Measurements from ENCODE around the gene NCOA1.
"Not testable (repeated sequence)": the region's sequence is repeated elsewhere in the genome, so short reads cannot be mapped to it uniquely, and the experiment has no call there.

NCOA1 gene

GRCh38 chr2:24542269-24542872 is 51.3 kb downstream of the NCOA1 start:
- DNase-seq, result no peak

- no peak for DNase-seq
Measured at GRCh38 chr2:24543252-24543651, 52.2 kb downstream of the NCOA1 start.

GRCh38 chr2:24544456-24545115 is 53.5 kb downstream of the NCOA1 start:
- DNase-seq, result no peak

- DNase-seq, result no peak
Measured at GRCh38 chr2:24546669-24547068, 55.6 kb downstream of the NCOA1 start.

- DNase-seq, result no peak
Measured at GRCh38 chr2:24548058-24548457, 57.0 kb downstream of the NCOA1 start.

GRCh38 chr2:24550301-24550700 is 59.2 kb downstream of the NCOA1 start:
- not testable (repeated sequence) for DNase-seq

- DNase-seq, result no peak
Measured at GRCh38 chr2:24551016-24551415, 60.0 kb downstream of the NCOA1 start.

- DNase-seq, result no peak
Measured at GRCh38 chr2:24552836-24553235, 61.8 kb downstream of the NCOA1 start.

- no peak for DNase-seq
Measured at GRCh38 chr2:24558781-24559472, 67.9 kb downstream of the NCOA1 start.

- DNase-seq, result no peak
Measured at GRCh38 chr2:24559473-24560113, 68.5 kb downstream of the NCOA1 start.

GRCh38 chr2:24565537-24565936 is 74.5 kb downstream of the NCOA1 start:
- DNase-seq, result no peak

GRCh38 chr2:24566209-24566608 is 75.2 kb downstream of the NCOA1 start:
- DNase-seq, result no peak

- no peak for DNase-seq
Measured at GRCh38 chr2:24566630-24567029, 75.6 kb downstream of the NCOA1 start.

GRCh38 chr2:24568551-24568950 is 77.5 kb downstream of the NCOA1 start:
- DNase-seq, result no peak

- DNase-seq, result not testable (repeated sequence)
Measured at GRCh38 chr2:24569565-24569964, 78.5 kb downstream of the NCOA1 start.

GRCh38 chr2:24570225-24570624 is 79.2 kb downstream of the NCOA1 start:
- no peak for DNase-seq

GRCh38 chr2:24571828-24572442 is 80.9 kb downstream of the NCOA1 start:
- DNase-seq, result no peak

- DNase-seq, result no peak
Measured at GRCh38 chr2:24576146-24576545, 85.1 kb downstream of the NCOA1 start.

GRCh38 chr2:24576617-24577016 is 85.6 kb downstream of the NCOA1 start:
- DNase-seq, result no peak

- no peak for DNase-seq
Measured at GRCh38 chr2:24577481-24577880, 86.4 kb downstream of the NCOA1 start.

- DNase-seq, result no peak
Measured at GRCh38 chr2:24579053-24579803, 88.2 kb downstream of the NCOA1 start.

- no peak for DNase-seq
Measured at GRCh38 chr2:24580561-24580960, 89.5 kb downstream of the NCOA1 start.

- not testable (repeated sequence) for DNase-seq
Measured at GRCh38 chr2:24581971-24582370, 90.9 kb downstream of the NCOA1 start.
